Vagina (tissue), 2 donors: ENCODE results near the gene PLCL1. TPM values are rescaled to one million over a fixed set of nuclear protein-coding genes. Genes with fewer than 3 reads are reported as not detected.

Source experiments
- DNase-seq, 2 donors: peaks; one replicate each; pipeline ENCODE4 v3.0.0-alpha.2; 2017; ENCODE audit errors: extremely low spot score in 2 of 2
- H3K27ac ChIP-seq: fragments of 200-600 bp; sonication (generic); one replicate; pipeline ENCODE4 v1.5.1; 2019
- H3K27me3 ChIP-seq: fragments of 200-600 bp; sonication (generic); one replicate; pipeline ENCODE4 v1.5.1; 2019
- H3K36me3 ChIP-seq, 2 donors: fragments of 200-600 bp; sonication (generic); one replicate each; pipeline ENCODE4 v1.5.1; 2017 to 2019
- H3K4me1 ChIP-seq: fragments of 200-600 bp; sonication (generic); one replicate; pipeline ENCODE4 v1.5.1; 2019
- H3K4me3 ChIP-seq, 2 donors: fragments of 200-600 bp; sonication (generic); 1 replicate in 1 of 2; 2 replicates in 1 of 2; pipeline ENCODE4 v1.5.1; 2016 to 2019
- H3K9me3 ChIP-seq: fragments of 200-600 bp; sonication (generic); one replicate; pipeline ENCODE4 v1.5.1; 2019
- POLR2A ChIP-seq, 2 donors: fragments of 450-650 bp; IDR thresholded peaks; one replicate each; pipeline ENCODE4 v1.6.1; 2017; ENCODE audit warnings: antibody characterized with exemption in 2 of 2, mild to moderate bottlenecking in 2 of 2, moderate library complexity in 2 of 2
- POLR2AphosphoS5 ChIP-seq, 2 donors: sonication (generic); formaldehyde crosslinking; IDR thresholded peaks; one replicate each; pipeline ENCODE4 v1.9.0; 2017; ENCODE audit warnings: antibody characterized with exemption in 2 of 2, mild to moderate bottlenecking in 2 of 2, low read depth in 1 of 2; ENCODE audit not compliant: insufficient read depth in 1 of 2
- intact Hi-C: fragments of 100-400 bp; cut with DNase I; formaldehyde crosslinking; loops from one replicate; pipeline ENCODE4 v1.15.1; 2023
- total RNA-seq: library from RNA; depleted of rRNA; stranded (reverse); fragments of >200 nt; gene quantifications from one replicate; pipeline ENCODE4 v1.2.3, GENCODE V29; 2016
- TF ChIP-seq, protein P1 (sequence below), 3 experiments: fragments of 450-650 bp in 2 of 3; fragments of 200-600 bp in 1 of 3; sonication (generic) in 1 of 3; IDR thresholded peaks; one replicate each; pipeline ENCODE4 v1.5.1; 2017 to 2019; ENCODE audit warnings: antibody characterized with exemption in 3 of 3, mild to moderate bottlenecking in 2 of 3, moderate library complexity in 2 of 3

Gene PLCL1
- total RNA-seq, 1 donor from 2014 or later, result 6.6 TPM

DNA sequence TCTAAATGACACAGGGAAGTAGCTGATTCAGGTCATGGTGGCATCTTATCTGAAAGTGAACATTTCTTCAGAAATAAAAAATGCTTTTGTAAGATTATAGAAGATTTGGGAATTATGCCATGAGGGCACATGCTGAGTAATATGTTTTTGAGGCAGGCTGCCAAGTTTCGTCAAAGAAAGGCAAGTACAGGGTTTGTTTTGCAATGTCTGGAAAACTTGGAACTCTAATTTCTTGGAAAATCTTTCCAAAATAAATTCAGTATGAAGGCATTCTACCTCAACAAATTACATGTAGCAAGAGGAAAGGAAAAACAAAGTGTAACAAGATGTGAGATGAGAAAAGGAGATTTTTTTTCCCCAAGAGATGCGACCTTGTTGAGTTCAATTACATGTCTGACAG is 167.7 kb downstream of the PLCL1 start:
- no peak overlapping the region for H3K27ac ChIP-seq
- no peak for DNase-seq

DNA sequence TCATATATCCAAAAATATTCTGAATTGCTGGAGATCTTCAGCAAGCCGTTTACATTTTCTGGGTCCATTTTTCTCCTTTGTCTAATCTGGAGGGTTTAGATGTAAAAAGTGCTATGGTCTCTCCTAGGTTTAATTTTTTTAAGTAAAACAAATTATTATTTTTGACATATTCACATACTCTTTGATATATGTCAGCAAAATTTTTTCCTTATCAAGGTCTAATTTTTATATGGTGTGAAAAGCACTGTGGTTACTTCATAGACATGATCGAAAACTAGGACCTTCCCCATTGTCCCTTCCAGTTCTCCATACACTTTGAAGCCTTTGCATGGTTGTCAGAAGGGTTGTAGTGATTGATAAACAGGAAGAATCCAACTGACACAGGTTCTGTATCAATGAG is 168.2 kb downstream of the PLCL1 start:
- intact Hi-C loops, result no loop called here
- no peak overlapping the region for H3K4me3 ChIP-seq
- H3K4me1 ChIP-seq, result peaks cover 13% of the 10 kb centered on the region
- DNase-seq, result no peak
- no peaks in the 10 kb centered on the region for H3K27me3 ChIP-seq
- H3K27ac ChIP-seq, result no peak overlapping the region
- TF ChIP-seq POLR2A (IDR thresholded peaks at IDR 0.05), result no peak
- TF ChIP-seq POLR2AphosphoS5 (IDR thresholded peaks at IDR 0.05; ENCODE audit: insufficient read depth in 1 of 2, low read depth in 1 of 2), result no peak
- TF ChIP-seq, protein P1, sequence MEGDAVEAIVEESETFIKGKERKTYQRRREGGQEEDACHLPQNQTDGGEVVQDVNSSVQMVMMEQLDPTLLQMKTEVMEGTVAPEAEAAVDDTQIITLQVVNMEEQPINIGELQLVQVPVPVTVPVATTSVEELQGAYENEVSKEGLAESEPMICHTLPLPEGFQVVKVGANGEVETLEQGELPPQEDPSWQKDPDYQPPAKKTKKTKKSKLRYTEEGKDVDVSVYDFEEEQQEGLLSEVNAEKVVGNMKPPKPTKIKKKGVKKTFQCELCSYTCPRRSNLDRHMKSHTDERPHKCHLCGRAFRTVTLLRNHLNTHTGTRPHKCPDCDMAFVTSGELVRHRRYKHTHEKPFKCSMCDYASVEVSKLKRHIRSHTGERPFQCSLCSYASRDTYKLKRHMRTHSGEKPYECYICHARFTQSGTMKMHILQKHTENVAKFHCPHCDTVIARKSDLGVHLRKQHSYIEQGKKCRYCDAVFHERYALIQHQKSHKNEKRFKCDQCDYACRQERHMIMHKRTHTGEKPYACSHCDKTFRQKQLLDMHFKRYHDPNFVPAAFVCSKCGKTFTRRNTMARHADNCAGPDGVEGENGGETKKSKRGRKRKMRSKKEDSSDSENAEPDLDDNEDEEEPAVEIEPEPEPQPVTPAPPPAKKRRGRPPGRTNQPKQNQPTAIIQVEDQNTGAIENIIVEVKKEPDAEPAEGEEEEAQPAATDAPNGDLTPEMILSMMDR (IDR thresholded peaks at IDR 0.05), result no peak
- H3K36me3 ChIP-seq, result no peaks in the 10 kb centered on the region
- H3K9me3 ChIP-seq, result no peaks in the 10 kb centered on the region

More for the DNA sequence above, 167.7 kb downstream of the PLCL1 start:
- Histone ChIP-seq H3K4me3 (no peak overlapping the region), H3K36me3 (no peaks in the 10 kb centered on the region), H3K27me3 (no peaks in the 10 kb centered on the region), H3K4me1 (peaks cover 13% of the 10 kb centered on the region), H3K9me3 (no peaks in the 10 kb centered on the region)
- peak in 1 of 2 donors; percentile 52 for TF ChIP-seq POLR2AphosphoS5 (IDR thresholded peaks at IDR 0.05; ENCODE audit: insufficient read depth in 1 of 2, low read depth in 1 of 2)
- TF ChIP-seq, protein P1 (IDR thresholded peaks at IDR 0.05), result no peak
- intact Hi-C loops, result no loop called here

DNA sequence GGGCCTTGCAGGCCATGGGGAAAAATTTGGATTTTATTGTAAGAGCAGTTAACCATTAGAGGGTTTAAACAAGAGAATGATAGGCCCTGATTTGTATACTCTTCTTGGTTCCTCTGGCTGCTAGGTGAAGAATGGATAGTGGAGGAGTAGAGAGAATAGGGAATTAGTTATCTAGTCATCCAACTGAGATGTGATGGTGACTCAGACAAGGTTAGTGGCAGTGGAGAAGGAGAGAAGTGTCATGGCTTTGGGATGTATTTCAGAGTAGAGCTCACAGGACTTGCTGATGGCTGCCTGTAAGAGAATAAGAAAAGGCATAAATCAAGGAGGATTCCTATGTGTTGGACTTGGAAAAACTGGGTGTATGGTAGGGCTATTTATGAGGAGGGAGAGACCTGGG is 169.4 kb downstream of the PLCL1 start:
- TF ChIP-seq POLR2A (IDR thresholded peaks at IDR 0.05) (no peak), POLR2AphosphoS5 (IDR thresholded peaks at IDR 0.05; ENCODE audit: insufficient read depth in 1 of 2, low read depth in 1 of 2) (no peak)
- TF ChIP-seq, protein P1 (IDR thresholded peaks at IDR 0.05), result no peak
- no peaks in the 10 kb centered on the region for H3K9me3 ChIP-seq
- H3K27ac ChIP-seq, result no peak overlapping the region
- no peaks in the 10 kb centered on the region for H3K36me3 ChIP-seq
- intact Hi-C loops, result no loop called here
- peaks cover 13% of the 10 kb centered on the region for H3K4me1 ChIP-seq
- H3K4me3 ChIP-seq, result no peak overlapping the region
- H3K27me3 ChIP-seq, result no peaks in the 10 kb centered on the region
- DNase-seq, result no peak

DNA sequence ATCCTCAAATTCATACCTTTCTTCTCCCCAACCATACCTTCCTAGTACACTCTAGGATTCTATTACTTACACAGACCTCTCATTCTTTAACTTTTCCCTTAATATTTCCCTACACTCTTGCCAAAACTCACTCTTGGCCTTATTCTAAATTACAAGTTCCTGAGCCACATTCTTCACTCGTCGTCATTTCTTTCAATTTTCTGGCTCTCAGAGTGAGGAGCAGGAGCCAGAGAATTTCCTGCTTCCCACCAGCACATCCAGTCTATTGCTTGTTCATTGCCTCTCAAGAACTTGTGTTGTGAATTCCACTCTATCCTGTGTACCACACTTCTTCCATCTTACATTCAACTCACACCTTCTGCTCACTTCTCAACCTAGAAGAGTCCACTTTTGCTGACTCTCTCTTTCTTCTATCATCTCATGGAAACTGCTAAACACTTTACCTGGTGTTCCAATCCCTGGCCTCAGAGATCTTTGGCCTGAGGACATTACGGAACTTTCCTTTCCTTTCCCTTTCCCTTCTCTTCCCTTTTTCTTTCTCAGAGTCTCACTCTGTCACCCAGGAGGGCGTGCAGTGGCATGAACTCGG is 171.6 kb downstream of the PLCL1 start:
- Histone ChIP-seq H3K27ac (no peak overlapping the region), H3K36me3 (no peaks in the 10 kb centered on the region), H3K4me3 (no peak overlapping the region), H3K4me1 (peaks cover 13% of the 10 kb centered on the region), H3K27me3 (no peaks in the 10 kb centered on the region), H3K9me3 (no peaks in the 10 kb centered on the region)
- no peak for DNase-seq
- TF ChIP-seq POLR2AphosphoS5 (IDR thresholded peaks at IDR 0.05; ENCODE audit: insufficient read depth in 1 of 2, low read depth in 1 of 2) (no peak), POLR2A (IDR thresholded peaks at IDR 0.05) (no peak)
- intact Hi-C loops, result no loop called here

DNA sequence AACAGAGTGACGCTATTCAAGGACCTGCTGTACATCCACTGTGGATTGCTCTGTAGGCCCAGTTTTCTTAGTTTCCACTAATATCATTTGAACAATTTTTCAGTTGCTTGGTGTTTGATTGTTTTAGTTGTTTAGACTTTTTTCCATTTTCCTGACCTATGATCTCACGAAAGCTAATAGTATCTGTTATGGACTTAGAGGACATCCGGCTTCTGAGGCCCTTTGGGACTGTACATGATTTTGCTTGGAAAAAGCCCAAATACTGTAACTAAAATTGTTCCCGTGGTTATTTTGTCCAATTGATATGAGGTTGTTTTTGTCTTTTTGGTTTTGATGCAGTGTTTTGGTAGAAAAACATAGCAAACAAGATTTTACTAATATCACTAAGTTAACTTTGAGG is 174.6 kb downstream of the PLCL1 start:
- intact Hi-C loops, result no loop called here
- Histone ChIP-seq H3K27ac (no peak overlapping the region), H3K9me3 (no peaks in the 10 kb centered on the region), H3K4me3 (no peak overlapping the region), H3K27me3 (no peaks in the 10 kb centered on the region), H3K4me1 (no peaks in the 10 kb centered on the region), H3K36me3 (no peaks in the 10 kb centered on the region)
- TF ChIP-seq POLR2AphosphoS5 (IDR thresholded peaks at IDR 0.05; ENCODE audit: insufficient read depth in 1 of 2, low read depth in 1 of 2), result no peak
- TF ChIP-seq, protein P1 (IDR thresholded peaks at IDR 0.05), result no peak
- TF ChIP-seq POLR2A (IDR thresholded peaks at IDR 0.05), result no peak
- no peak for DNase-seq
